Hematopoietic multipotent progenitor cell treated with erythropoietin and hydrocortisone succinate and interleukin-3 and kit ligand, for 17 days (in vitro differentiated cells): ENCODE measurements around the gene CAV2.

ENCODE experiments used
- DNase-seq: peaks from one replicate; pipeline ENCODE4 v3.0.0-alpha.2; 2015; ENCODE audit warnings: low spot score

CAV2 gene

DNA sequence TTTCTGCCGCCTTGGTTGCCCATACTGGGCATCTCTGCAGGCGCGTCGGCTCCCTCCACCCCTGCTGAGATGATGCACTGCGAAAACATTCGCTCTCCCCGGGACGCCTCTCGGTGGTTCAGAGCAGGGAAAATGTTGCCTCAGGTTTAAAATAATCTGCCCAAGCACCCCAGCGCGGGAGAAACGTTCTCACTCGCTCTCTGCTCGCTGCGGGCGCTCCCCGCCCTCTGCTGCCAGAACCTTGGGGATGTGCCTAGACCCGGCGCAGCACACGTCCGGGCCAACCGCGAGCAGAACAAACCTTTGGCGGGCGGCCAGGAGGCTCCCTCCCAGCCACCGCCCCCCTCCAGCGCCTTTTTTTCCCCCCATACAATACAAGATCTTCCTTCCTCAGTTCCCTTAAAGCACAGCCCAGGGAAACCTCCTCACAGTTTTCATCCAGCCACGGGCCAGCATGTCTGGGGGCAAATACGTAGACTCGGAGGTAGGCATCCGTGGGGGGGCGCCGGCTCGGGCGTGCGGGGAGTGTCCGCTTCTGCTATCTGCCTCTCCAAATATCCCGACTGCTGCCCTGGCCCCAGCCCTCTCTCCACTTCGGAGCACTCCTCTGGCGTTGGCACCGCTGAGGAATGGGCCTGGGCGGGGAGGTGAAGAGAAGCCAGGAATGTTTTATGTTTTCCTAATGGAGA lies 25.2 kb downstream of the CAV2 start, which contains the start of gene CAV1:
CAV1 (plus strand) TSS at position 428 of the 689 bp plus-strand sequence; CDS start at position 455, 27 bp downstream.
- DNase-seq = no peak

DNA sequence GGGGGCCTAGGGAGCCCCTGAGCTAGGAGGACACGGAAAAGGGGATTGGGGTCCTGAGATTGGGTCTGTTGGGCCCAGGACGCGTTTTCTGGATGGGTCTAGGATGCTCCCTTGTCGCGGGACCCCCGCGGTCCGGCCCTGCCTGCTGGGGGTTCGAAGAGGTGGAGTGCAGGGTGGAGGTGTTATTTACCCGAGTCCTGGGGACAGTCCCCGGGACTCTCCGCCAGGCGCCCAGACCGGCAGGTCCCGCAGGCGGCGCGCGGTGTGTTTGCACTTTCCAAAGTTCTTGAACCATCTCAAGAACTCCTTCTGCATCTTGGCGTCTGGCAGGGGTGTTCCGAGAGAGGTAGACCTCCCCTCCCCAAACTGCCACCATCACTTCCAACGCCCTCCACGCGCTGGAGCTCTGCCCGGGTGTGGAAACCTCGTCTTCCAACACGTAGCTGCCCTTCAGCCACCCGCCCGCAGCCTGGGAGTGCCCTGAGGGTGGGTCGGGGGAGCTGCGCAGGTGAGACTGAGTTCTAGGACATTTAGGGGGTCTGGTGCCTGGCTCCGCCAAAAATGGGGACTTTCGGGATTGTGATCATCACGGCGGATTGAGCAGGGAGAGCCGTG lies 25.9 kb downstream of the CAV2 start:
- no peak for DNase-seq

DNA sequence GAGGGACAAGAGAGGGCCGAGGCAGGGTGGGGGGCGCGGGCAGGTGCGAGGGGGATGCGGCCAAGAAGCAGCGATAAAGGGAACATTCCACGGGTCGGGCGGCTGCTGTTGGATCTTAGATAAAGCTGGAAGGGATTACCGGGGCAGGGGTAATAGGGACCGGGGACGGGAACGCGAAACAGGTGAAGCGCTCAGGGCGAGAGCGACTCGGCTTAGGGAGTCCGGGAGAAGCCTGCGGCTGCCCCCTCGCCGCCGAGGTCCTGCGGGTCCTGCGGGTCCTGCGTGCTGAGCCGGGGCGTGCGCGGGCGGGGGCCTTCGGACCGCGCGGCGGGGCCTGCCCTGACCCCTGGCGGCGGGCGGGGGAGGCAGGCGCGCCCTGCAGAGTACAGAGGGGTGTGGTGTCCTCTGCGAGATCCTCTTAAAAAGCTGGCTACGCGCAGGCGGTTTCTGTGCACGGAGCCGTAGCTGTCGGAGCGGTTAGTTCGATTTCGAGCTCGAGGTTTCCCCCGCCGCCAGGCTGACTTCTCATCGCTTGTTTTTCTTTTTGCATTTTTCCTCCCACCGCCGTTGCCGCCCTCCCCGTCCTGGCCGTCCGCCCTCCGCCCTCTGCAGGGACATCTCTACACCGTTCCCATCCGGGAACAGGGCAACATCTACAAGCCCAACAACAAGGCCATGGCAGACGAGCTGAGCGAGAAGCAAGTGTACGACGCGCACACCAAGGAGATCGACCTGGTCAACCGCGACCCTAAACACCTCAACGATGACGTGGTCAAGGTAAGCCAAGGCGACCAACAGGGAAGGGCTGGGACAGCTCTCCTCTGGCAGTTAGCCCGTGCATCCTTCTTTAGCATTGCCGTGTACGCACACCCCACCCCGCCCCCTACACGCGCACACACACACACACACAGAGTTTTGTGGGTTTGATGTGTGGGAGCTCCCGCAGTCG lies 26.6 kb downstream of the CAV2 start:
- no peak for DNase-seq

DNA sequence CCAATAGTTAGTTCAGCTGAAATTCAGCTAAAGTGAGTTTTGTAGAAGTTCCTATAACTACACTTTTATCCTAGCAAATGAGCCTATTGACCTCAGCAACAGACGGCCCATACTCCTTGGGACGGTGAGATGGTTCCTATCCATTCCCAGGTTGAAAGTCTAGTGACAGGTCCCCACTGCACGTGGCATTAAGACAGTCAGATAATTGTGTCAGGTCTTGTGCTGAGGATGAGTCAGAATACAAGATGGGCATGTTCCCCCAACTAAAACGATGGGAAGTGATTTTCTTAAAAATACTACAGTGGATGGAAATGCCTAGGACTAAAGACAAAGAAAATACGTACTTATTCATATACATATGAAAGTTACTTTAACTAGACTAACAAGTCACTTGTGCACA lies 27.4 kb downstream of the CAV2 start:
- no peak for DNase-seq

DNA sequence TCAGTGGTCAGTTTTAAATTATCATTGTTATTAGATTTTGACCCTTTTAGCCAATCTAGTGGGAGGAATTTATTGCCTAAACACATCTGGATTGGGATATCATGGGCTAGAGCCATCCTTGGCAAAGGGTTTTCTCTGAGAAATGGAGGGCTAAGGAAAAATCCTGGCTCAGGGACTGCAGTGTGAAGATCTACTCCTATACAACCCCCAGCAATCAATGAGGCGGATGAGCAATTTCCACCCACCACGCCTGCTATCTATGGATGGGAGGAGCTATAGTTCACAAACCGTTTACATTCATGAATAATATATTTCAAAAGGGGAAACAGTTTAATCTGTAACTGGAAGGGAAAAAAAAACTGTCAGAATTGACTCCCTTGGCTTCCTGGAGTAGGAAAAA lies 28.0 kb downstream of the CAV2 start:
- DNase-seq = no peak

DNA sequence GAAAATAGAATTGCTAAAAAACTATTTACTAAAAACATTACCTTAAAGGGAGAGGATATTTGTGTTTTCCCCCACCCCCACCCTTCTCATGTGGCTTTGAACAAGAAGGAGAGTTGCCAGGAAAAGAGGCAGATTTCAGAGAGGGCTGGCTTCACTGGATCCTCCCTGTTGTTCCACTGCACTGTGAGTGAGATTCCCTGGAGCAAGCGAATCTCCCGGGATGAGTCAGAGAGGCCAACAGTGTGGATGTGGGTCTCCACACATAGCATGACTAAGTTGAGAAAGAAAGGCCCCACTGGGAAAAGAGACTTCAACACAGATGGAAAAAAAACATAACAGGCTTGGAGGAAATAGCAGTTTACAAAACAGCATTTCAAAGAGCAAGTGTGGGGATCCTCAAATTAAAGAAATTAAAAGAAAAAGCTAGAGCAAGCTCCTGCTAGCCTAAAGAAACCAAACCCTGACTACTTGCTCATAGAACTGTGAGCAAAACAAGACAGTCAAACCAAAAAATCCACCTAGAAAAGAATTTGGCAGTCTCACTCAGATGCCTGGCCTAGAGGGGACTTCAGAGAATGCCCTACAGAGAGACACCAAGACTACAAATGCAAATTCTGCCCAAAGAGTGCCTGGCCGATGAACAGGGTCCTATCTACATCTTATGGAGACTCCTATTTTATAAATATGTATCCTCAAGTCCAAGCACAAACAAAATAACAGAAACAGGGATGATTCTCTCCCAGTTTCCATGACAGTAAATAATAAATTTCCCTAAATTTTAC lies 28.7 kb downstream of the CAV2 start:
- no peak for DNase-seq

DNA sequence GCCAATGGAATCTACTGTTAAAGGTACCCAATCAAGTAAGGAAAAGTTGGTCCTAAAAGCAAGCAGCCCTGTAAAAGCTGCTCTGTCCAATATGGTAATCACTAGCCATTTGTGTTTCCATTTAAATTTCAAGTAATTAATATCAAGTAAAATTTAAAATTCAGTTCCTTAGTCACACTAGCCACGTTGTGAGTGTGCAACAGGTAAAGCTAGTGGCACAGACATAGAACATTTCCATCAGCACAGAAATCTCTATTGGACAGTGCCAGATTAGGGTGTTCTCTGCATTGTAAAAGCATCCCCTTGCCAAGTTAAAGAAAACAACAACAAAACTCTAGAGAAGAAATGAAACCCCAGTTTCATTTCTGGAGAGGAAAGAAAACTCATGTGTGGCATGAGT lies 29.7 kb downstream of the CAV2 start:
- no peak for DNase-seq

DNA sequence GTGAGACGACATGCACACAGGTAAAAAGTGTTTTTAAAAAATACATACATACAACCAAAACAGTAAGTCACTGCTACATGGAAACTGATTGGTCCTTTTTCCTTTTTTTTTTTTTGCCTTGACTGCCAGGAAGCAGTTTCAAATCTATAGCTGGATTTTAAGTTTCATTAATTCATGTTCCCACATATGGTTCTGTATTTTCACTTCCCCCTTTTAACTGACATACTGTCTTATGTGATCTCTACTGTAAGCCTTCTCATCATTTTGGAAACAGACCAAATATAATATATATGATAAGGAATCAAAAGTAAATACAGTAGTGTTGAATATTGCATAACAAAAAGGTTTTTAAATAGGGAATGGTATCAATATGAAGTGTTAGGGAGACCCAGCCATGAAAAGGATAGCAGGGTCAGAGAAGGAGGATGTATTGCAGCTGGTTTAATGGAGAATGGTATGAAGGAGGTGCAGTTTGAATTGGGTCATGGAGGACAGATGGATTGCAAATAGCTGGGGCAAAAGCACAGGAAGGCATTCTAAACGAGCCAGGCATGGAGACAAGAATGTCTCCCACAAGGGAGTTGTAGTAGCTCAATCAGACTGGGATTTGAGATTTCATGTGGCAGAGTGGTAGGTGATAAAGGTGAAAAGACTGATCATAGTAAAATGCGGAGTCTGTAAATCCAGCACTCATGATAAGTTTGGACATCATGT lies 30.7 kb downstream of the CAV2 start:
- DNase-seq = no peak

DNA sequence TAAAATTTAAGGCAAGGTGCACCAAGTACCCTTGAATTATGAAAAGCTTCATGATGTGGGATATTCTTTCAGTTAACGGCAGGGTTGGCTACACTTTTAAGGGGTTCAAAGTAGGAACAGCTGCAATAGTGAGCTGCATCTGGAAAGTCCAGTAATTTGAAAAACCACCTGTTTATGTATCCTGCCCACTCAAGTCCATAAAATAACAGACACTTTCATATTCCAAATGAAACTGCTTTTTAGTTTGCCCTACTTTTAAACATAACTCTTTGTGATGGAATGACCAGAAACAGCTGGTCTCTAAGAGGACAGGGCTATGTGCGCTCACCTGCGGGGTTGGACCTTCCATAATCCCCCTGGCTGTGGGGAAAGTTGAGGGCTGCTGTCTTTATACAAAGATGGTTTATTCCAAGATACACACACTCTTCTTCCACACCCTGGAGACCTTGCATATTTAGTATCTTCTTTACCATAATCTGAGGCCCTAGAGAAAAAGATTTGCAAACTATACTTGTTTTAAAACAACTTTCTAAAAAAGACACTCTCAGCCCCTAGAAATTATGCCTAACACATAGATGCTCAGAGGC lies 32.7 kb downstream of the CAV2 start:
- no peak for DNase-seq

DNA sequence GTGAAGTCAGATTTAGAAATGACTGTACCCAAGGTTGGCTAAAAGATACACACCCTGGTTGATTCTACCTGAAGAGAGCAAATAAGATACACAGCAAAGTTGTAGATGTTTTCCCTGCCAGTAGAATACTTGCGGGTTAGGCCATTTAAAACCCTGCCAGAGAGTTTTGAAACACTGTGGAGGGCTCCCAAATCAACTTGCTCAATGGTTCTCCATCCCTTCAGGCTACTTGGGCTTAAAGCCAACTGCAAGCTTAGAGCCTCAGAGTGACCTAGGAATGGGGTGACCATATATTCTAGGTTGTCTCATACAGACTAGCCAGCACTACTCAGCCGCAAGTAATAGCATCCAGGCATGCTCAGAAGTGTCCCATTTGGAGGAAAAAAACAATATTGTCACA lies 35.3 kb downstream of the CAV2 start:
- no peak for DNase-seq

DNA sequence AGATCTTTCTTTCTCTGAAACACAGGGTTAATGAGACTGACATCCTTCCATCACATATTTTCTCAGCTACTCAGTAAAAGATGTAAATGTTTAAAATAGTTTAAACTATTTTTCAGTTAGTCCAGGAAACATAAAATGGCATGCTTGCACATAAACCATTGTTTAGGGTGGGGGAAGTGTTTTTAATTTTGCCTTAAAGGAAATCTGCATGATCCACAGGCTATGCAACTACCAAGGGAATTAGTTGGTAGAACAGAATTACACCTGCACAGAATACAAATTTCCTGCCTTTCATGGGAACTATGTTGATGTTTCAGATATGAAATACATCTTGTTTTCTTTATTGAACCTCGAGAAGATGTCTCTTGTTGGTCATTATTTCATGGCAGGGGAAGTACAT lies 35.9 kb downstream of the CAV2 start:
- DNase-seq = no peak

DNA sequence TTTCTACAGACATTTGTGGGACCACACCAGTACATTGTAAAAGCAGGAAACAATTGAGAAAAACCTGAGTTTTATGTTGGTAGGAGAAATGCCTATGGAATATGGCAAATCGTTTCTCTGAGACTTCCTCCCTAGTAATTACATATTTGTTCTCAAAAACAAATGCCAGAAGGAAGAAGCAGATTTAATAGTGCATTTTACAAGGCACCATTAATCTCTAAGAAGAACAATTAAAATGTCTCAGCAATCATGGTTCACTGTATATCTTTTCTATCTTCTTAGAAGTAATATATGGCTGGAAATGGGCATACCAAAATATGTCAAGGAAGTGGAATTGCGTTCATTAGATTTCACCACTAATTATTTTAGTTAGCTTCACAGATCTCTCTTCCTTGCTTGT lies 38.6 kb downstream of the CAV2 start:
- no peak for DNase-seq

DNA sequence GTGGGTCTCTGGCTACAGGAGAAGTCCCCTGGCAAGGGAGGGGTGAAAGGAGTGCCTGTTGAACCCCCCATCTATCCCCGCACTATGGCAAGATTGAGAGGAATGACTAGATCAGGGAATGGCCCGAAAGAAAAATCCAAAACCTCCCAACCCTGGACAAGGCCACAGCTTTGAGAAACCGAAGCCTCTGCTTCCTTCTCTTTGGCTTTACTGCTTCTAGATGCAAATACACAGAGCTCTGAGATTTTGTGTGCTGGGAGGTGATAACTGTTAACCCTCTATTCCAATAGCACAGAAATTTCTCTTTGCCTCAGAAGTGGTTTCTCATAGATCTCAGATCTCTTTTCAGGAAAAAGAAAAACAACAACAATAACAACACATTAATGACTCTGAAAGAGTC lies 40.3 kb downstream of the CAV2 start:
- no peak for DNase-seq

DNA sequence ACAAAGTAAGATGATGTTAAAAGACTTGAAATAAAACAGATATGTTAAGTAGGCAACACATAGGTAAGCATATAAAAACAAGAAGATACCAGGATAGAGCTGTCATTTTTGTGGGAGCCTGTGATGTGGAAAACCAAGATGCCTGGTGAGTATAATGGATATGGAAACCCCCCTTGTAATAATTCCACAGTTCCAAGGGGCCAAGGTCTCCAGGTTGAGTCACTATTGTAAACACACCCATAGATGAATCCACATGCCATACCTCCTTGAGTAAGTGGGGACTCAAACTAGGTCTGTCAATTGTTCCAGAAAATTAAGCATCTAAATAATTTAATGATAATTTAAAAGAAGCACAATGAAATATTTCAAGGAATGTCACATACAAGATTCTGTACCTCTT lies 41.2 kb downstream of the CAV2 start:
- no peak for DNase-seq

DNA sequence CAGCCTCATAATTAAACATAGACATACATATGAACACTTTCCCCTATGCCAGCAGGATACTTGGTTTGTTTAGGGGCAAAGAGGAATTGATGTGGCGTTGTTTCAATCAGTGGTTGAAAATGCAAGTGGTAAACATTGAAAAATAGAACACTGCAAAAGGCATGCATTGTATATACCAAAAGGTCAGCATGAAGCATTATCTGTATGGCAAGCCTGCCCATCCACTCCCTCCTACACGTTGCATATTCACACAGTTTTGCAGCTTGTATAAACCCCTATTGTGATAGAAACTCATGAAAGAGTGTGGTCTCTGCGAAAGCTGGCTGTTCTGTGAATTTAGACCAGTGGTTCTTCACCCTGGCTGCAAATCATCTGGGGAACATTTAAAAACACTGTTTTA lies 42.4 kb downstream of the CAV2 start:
- DNase-seq = no peak

DNA sequence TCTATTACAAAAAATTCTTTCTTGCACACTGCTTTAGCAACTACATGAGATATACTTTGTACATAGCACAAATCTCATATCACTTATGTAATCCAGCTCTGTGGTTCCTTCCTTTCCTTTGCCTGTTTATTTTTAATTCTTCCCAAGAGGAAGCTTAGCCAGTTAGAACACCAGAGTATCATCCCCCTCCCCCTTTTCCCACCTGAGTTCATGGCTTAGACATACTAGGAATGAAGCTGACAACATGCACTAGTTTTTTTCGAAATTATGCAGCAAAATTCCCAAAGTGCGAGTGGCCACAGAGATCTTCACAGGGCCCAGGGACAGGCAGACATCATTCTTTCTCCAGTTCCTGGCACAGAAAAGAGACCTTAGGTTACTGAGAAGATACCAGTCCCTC lies 43.1 kb downstream of the CAV2 start:
- DNase-seq = no peak

DNA sequence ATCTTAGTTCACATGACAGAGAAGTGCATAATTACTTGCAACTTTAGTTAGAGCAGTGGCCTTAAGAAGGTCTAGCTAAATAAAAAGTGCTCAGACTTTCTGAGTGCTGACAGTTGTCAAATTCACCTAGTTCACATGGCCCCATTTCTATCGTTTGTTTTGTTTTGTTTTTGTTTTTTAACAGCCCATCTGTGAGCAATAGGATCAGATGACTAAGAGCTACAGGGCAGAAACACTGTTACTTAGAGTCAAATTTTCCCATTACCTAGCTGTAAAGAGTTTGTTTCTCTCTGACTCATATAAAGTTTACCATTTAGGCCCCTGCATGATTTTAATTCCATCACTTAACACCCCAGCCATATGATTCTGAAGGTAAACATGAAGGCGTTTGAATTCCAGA lies 44.1 kb downstream of the CAV2 start:
- no peak for DNase-seq

DNA sequence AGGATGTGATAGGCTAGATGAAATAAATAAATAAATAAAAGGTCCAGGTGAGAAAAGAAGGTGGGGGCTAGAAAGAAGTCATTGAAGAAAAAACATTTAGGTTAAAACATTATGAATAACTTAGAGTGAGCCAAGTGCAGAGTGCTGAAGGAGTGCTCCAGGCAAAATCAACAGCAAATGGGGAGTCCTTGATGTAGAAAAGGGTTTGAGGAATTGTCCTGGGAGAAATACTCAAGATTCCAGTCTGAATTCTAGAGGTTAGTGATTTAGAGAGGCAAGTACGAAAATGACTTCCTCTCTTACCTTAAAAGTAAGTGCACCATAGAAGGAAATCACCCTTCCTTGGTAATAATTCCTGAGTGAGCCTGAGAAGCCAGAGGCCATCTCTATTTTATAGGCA lies 44.9 kb downstream of the CAV2 start:
- no peak for DNase-seq

DNA sequence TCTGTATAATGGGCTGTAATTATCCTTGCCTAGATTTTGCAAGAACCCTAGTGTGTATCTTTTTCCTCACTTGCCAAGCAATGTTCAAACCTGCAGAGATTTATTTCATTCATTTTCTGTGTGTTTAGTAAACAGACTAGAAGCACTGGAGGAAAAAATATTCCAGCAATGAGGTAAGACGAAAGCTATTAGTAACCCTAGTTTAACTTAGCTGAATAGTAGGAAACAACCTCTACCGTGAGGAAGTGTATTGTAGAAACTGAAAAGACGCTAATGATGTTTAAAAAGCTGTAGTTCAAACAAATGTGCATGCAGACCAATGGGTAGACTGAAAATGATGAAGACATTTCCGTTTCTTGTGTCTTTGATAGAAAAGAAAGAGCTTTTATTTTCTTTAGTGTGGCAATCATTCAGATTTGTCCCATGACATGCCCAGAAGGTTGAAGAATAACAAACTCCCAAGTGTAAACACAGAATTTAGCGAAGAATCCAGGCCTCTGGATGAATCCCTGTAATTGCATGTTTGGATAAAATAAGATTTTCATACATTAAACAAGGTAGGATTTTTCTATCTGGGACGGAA lies 46.0 kb downstream of the CAV2 start:
- no peak for DNase-seq

DNA sequence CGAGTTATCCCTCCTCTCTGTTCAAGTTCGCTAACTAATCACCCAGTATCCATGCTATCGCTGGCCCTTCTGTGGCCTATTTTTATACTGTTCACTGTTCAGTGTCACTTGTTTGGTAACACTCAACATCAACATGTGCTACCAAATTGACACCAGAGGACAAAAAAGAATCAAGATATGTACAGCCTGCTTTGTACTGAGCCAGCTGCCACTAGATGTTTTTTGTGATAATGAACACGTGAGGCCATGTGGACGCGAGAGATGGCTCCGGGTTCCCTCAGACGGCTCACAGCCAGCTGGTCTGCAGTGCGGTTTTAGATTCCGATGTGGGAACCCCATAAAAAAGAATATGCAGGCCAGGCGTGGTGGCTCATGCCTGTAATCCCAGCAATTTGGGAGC lies 46.5 kb downstream of the CAV2 start:
- DNase-seq = no peak

DNA sequence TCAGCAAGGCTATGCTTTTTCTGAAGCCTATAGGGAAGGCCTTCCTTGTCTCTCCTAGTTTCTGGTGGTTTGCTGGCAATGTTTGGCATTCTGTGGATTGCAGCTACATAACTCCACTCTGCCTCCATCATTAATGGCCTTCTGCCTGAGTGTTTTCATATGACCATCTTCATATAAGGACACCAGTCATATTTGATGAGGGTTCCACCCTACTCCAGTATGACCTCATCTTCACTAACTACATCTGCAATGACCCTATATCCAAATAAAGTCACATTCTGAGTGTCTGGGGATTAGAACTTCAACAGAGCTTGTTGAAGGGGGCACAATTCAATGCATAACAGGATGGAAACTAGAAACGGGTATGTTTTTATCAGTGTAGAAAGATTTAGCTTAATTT lies 47.4 kb downstream of the CAV2 start:
- DNase-seq = no peak
